Natural killer cell (primary cell): ENCODE measurements around the gene STAG3. TPM values are rescaled to one million over a fixed set of nuclear protein-coding genes. Genes with fewer than 3 reads are reported as not detected.
"Not testable (repeated sequence)": the region's sequence is repeated elsewhere in the genome, so short reads cannot be mapped to it uniquely, and the experiment has no call there.

Source experiments
- ATAC-seq, 3 donors: fragments of 150-1000 bp in 2 of 3; fragments of 200-7000 bp in 1 of 3; cut with Tn5 transposase; 1 replicate in 1 of 3; 2 replicates in 2 of 3; pipeline ENCODE4 v1.10.0; 2021; ENCODE audit warnings: mild to moderate bottlenecking in 2 of 3, moderate library complexity in 2 of 3
- DNase-seq, 2 donors: peaks; one replicate each; pipeline versions ENCODE4 v3.0.0 to v3.0.0-alpha.2; 2013 to 2021; ENCODE audit warnings: mixed read lengths in 1 of 2
- H3K27ac ChIP-seq: one replicate; pipeline ENCODE4 v1.5.1; 2013; ENCODE audit warnings: mild to moderate bottlenecking, low read length
- H3K27me3 ChIP-seq: one replicate; pipeline ENCODE4 v1.6.1; 2013; ENCODE audit warnings: low read length; ENCODE audit not compliant: control insufficient read depth, insufficient read depth
- H3K36me3 ChIP-seq: one replicate; pipeline ENCODE4 v1.6.1; 2013; ENCODE audit warnings: low read length; ENCODE audit not compliant: control insufficient read depth, insufficient read depth
- H3K4me1 ChIP-seq: one replicate; pipeline ENCODE4 v1.6.1; 2013; ENCODE audit warnings: low read length; ENCODE audit not compliant: control insufficient read depth, insufficient read depth
- H3K4me3 ChIP-seq: one replicate; pipeline ENCODE4 v1.5.1; 2013; ENCODE audit warnings: low read length
- H3K9me3 ChIP-seq: one replicate; pipeline ENCODE4 v1.6.1; 2013; ENCODE audit warnings: low read length; ENCODE audit not compliant: control insufficient read depth, insufficient read depth
- H3K27ac Mint-ChIP-seq, 2 donors: one replicate each; pipeline ENCODE4 v1.8.0; 2022; ENCODE audit warnings: mild to moderate bottlenecking in 2 of 2, mixed read lengths in 2 of 2, moderate library complexity in 1 of 2
- H3K27me3 Mint-ChIP-seq, 2 donors: one replicate each; pipeline ENCODE4 v1.8.0; 2022; ENCODE audit warnings: low read depth in 2 of 2, mixed read lengths in 2 of 2
- H3K36me3 Mint-ChIP-seq: one replicate; pipeline ENCODE4 v1.8.0; 2022; ENCODE audit warnings: mixed read lengths
- H3K4me1 Mint-ChIP-seq, 2 donors: one replicate each; pipeline ENCODE4 v1.8.0; 2022; ENCODE audit warnings: mixed read lengths in 2 of 2
- H3K4me3 Mint-ChIP-seq: one replicate; pipeline ENCODE4 v1.8.0; 2022; ENCODE audit warnings: mild to moderate bottlenecking, moderate library complexity, mixed read lengths
- H3K9me3 Mint-ChIP-seq, 2 donors: one replicate each; pipeline ENCODE4 v1.8.0; 2022; ENCODE audit warnings: mixed read lengths in 2 of 2
- CTCF ChIP-seq: fragments of 200-600 bp; IDR thresholded peaks from one replicate; pipeline ENCODE4 v1.8.0; 2022; ENCODE audit warnings: antibody characterized with exemption
- WGBS: methylation state at CpG from one replicate; pipeline ENCODE4 v1.1.7; 2013; ENCODE audit warnings: missing lambda C conversion rate; ENCODE audit not compliant: insufficient coverage; 5-methylcytosine and 5-hydroxymethylcytosine counted together
- intact Hi-C: fragments of 100-400 bp; cut with micrococcal nuclease; formaldehyde crosslinking; loops from one replicate; pipeline ENCODE4 v1.14.2; 2022
- total RNA-seq, 4 donors: library from RNA; stranded (reverse); fragments of 120-200 nt in 1 of 4; gene quantifications; one replicate each; pipeline versions ENCODE4 v1.2.3 to v1.2.4, GENCODE V29; 2013 to 2022

The STAG3 gene
- total RNA-seq, 3 donors from 2014 or later (not counting 1 experiment from before 2014, with no cell fraction given): 5.0 to 5.6 (median 5.5) TPM

GRCh38 chr7:100247152-100247757 lies 69.5 kb downstream of the STAG3 start:
- no peak overlapping the region for H3K27ac Mint-ChIP-seq

GRCh38 chr7:100248483-100248882 lies 70.8 kb downstream of the STAG3 start:
- H3K27me3 ChIP-seq: no peaks in the 10 kb centered on the region
- Mint-ChIP-seq H3K36me3 (no peaks in the 10 kb centered on the region), H3K4me1 (peaks cover 8 to 20% of the 10 kb centered on the region in 2 donors), H3K9me3 (no peaks in the 10 kb centered on the region), H3K27ac (no peak overlapping the region), H3K4me3 (no peak overlapping the region), H3K27me3 (no peaks in the 10 kb centered on the region)
- no peak overlapping the region for H3K4me3 ChIP-seq
- DNase-seq: no peak
- no peaks in the 10 kb centered on the region for H3K9me3 ChIP-seq
- no peaks in the 10 kb centered on the region for H3K36me3 ChIP-seq
- H3K27ac ChIP-seq: no peak overlapping the region
- no peak for TF ChIP-seq CTCF
- no peaks in the 10 kb centered on the region for H3K4me1 ChIP-seq
- intact Hi-C loops: no loop called here
- ATAC-seq: no peak
- 94% methylated on average over 10 of the region's 10 CpGs for WGBS

More at GRCh38 chr7:100247152-100247757, 69.5 kb downstream of the STAG3 start:
- DNase-seq (no peak), ATAC-seq (no peak)
- H3K9me3 Mint-ChIP-seq: no peaks in the 10 kb centered on the region
- no peak for TF ChIP-seq CTCF
- H3K27me3 ChIP-seq: no peaks in the 10 kb centered on the region
- peaks cover 18 to 23% of the 10 kb centered on the region in 2 donors for H3K4me1 Mint-ChIP-seq
- H3K4me3 Mint-ChIP-seq: no peak overlapping the region
- 62% methylated on average over 11 of the region's 11 CpGs for WGBS
- no peak overlapping the region for H3K4me3 ChIP-seq
- no peaks in the 10 kb centered on the region for H3K36me3 ChIP-seq
- no peaks in the 10 kb centered on the region for H3K36me3 Mint-ChIP-seq
- no peaks in the 10 kb centered on the region for H3K27me3 Mint-ChIP-seq
- intact Hi-C loops: no loop called here
- H3K9me3 ChIP-seq: no peaks in the 10 kb centered on the region
- H3K27ac ChIP-seq: no peak overlapping the region
- H3K4me1 ChIP-seq: no peaks in the 10 kb centered on the region

- ATAC-seq: no peak
- H3K4me1 ChIP-seq: no peaks in the 10 kb centered on the region
- H3K36me3 ChIP-seq: no peaks in the 10 kb centered on the region
- H3K9me3 Mint-ChIP-seq: no peaks in the 10 kb centered on the region
- no peaks in the 10 kb centered on the region for H3K27me3 Mint-ChIP-seq
- 96% methylated on average over 7 of the region's 7 CpGs for WGBS
- H3K27me3 ChIP-seq: no peaks in the 10 kb centered on the region
- DNase-seq: no peak
- intact Hi-C loops: no loop called here
- no peaks in the 10 kb centered on the region for H3K9me3 ChIP-seq
- no peaks in the 10 kb centered on the region for H3K36me3 Mint-ChIP-seq
- H3K4me3 ChIP-seq: no peak overlapping the region
- no peak overlapping the region for H3K4me3 Mint-ChIP-seq
- TF ChIP-seq CTCF: no peak
- no peak overlapping the region for H3K27ac Mint-ChIP-seq
- H3K27ac ChIP-seq: no peak overlapping the region
- H3K4me1 Mint-ChIP-seq: peaks cover 0 to 2% of the 10 kb centered on the region in 2 donors
These were observed 79.3 kb downstream of the STAG3 start for GRCh38 chr7:100257017-100257416.

- ATAC-seq, H3K4me1 ChIP-seq, H3K27ac ChIP-seq, H3K27ac Mint-ChIP-seq, H3K4me1 Mint-ChIP-seq, H3K9me3 Mint-ChIP-seq, H3K9me3 ChIP-seq, H3K27me3 Mint-ChIP-seq, H3K36me3 ChIP-seq, intact Hi-C loops, H3K4me3 ChIP-seq, H3K4me3 Mint-ChIP-seq, H3K27me3 ChIP-seq, DNase-seq, H3K36me3 Mint-ChIP-seq: not testable (repeated sequence)
- 97% methylated on average over 6 of the region's 8 CpGs for WGBS
These were observed 82.3 kb downstream of the STAG3 start for GRCh38 chr7:100259984-100260383.

GRCh38 chr7:100262896-100263295 lies 85.2 kb downstream of the STAG3 start:
- H3K36me3 Mint-ChIP-seq, intact Hi-C loops, DNase-seq, ATAC-seq, H3K27ac Mint-ChIP-seq, H3K36me3 ChIP-seq, H3K4me3 Mint-ChIP-seq, H3K9me3 ChIP-seq, H3K27ac ChIP-seq, H3K4me3 ChIP-seq, H3K4me1 ChIP-seq, H3K27me3 Mint-ChIP-seq, H3K27me3 ChIP-seq, H3K9me3 Mint-ChIP-seq: not testable (repeated sequence)
- H3K4me1 Mint-ChIP-seq: peaks cover 0 to 15% of the 10 kb centered on the region in 2 donors
- WGBS: 88% methylated on average over 2 of the region's 4 CpGs
